Left cardiac atrium (tissue), 4 donors: ENCODE data around the gene FXYD6. TPM values are rescaled to one million over a fixed set of nuclear protein-coding genes. Genes with fewer than 3 reads are reported as not detected.

ENCODE experiments used
- ATAC-seq, 2 donors: fragments of 200-7000 bp; cut with Tn5 transposase; one replicate each; pipeline ENCODE4 v1.9.1; 2020; ENCODE audit warnings: mild to moderate bottlenecking in 2 of 2, moderate library complexity in 2 of 2
- DNase-seq: peaks from one replicate; pipeline ENCODE4 v3.0.0-alpha.2; 2020
- intact Hi-C, 2 donors: fragments of 100-400 bp; cut with DNase I; formaldehyde crosslinking; loops; one replicate each; pipeline versions ENCODE4 v1.14.1 to v1.15.1; 2022 to 2023
- total RNA-seq, 2 donors: library from RNA; stranded (reverse); fragmentation: NEBNext Ultra II Directional; extraction: Animal tissue kit (Norgen Biotek cat#: 25700); gene quantifications; one replicate each; pipeline ENCODE4 v1.2.1, GENCODE V29; 2021
- donor health status: DM: no; HTN: yes; CAD: no.
- donor health status: DM: no; HTN: yes; CAD: no; lungs with severe emphysema.
- donor health status: DM: yes; HTN: yes; CAD: no.
- donor health status: Dilated cardiomyopathy.

Gene FXYD6
- total RNA-seq, 2 donors from 2014 or later: 31.2 to 37.6 TPM

DNA sequence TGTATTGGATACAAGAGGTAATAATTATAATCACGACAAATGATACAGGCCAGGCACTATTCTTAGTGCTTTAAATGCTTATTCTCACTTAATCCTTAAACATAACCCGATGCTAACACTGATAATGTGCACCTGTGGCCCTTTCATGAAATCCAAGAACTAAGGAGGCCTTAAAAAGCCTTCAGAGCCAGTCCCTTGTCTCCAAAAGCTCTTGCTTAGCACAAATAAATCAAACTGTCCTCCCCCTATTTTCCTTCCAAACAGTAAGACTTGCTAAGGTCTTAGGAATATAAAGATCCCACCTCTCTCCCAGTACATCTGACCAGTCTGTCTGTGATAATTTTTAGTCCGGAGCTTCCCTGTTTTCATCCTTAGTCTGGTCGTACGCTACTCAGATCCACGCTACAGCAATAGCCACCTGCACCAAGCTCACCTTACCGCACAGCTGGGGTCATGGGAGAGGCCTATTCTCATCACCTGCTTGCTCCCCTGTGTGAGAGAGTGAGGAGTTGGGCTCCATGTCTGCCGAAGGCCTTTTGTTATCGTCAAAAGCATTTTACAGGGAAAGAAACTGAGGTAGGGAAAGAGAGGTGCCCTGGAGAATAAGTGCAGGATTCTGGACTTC, 16.9 kb downstream of the FXYD6 start:
- no peak for ATAC-seq

DNA sequence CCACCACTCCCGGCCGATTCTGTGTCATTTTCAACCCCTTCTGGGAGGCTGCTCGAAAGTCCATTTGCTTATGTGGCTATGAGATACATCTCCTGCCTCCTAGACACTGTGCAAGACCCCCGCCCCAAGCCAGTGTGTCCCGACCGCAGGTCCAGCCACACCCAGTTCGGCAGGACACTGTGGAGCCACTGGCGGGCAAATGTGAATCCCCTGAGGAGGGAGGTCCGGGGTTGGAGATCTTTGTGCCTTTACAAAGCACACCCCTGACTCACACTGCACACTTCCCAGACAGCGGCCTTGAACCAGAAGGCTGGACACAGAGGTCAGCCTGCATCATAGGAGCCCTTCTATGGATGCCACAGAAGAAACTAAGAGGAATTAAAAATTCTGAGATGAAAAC, 17.4 kb downstream of the FXYD6 start:
- ATAC-seq (no peak), DNase-seq (no peak)
- intact Hi-C loops: no loop called here

More for the DNA sequence above, 16.9 kb downstream of the FXYD6 start:
- no peak for DNase-seq
- intact Hi-C loops: no loop called here

DNA sequence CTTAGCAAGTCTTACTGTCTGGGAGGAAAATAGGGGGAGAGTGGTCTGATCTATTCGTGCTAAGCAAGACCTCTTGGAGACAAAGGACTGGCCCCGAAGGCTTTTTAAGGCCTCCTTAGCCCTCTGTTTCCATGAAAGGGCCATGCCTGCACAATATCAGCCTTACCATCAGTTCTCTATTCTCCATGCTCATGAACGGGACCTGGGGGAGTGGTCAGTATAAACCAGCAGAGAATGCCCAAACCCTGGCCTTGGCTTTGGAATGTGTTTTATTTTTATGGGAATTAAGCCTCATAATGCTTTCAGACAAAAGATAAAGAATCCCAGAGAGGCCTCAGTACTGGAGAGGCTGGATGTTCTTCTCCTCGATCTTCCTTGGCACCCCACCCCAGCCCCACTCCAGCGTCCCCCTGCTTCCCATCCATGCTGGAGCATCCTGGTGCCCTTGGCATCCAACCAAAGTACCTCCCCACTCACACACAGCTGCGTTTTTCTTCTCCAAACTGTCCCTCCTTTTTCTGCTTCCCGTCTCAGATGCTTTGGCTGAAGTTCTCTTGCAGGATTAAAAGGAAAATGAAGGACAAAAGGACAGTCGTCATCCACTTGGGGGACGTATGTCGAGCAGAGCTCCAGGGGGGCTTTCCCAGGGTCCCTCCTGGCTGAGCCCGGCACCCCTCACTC, 18.6 kb downstream of the FXYD6 start:
- ATAC-seq: no peak
- DNase-seq: no peak
- intact Hi-C loops: no loop called here

DNA sequence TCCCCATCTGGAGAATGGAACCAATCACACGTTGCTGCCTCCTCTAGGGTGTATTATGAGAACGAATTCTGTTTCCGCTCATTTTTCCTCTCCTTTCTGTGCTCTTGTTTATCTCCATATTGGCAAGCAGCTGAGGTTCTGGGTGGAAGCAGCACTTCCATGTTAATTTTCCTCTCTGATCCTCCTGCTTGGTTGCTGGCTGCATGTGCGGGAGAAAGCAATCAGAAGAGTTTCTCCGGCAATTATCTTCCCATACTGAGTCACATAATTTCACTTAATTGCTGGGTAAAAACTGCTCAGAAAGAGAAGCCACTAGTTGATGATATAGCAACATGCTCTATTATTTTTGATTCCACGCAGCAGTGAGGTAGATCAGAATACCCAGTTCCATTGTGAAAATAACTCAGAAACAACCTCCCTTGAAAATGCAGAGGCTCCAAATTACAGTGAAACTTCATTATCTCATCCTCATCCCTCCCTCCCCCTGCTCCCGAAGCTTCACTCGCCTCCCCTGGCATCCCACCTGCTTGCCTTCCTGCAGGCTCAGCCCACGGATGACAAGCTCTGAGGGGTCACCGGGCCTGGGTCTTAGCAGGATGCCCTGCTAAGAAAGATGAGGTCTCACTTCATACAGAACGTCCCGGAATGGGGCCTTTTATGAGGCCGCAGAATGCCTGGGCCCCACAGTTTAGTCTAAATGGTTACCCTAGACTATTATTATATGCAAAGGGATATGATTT, 20.4 kb downstream of the FXYD6 start:
- ATAC-seq (no peak), DNase-seq (no peak)
- intact Hi-C loops: no loop called here

DNA sequence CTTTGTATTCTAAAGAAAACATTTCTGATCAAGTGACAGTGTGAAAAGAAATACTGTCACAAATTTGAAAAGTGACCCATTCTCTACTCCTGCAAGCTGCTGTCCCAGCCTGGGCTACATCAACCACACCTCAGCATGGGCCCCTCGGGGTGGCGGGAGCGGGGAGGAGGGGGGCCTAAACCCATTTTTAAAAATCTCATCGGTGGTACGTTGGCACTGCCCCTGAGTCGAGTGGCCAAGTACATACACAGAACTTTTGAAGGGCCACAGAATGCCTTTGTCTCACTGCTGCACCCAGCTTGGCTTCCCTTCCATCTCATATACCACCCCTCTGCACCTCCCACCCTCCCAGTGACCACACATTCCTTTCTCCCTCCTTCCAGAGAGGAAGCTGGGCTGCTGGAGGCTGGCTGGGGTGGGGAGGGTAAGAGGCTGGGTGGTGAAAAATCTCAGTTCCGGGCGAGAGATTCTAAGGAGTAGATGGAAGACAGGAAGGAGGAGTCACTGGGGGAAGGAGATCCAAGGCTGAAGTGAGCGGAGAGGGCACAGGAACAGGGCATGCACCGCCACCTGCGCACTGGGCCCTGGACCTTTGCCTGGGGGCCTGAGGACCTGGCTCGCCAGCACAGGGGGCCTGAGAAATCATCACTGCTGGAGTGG, 21.1 kb downstream of the FXYD6 start:
- intact Hi-C loops: no loop called here
- ATAC-seq (no peak), DNase-seq (no peak)

DNA sequence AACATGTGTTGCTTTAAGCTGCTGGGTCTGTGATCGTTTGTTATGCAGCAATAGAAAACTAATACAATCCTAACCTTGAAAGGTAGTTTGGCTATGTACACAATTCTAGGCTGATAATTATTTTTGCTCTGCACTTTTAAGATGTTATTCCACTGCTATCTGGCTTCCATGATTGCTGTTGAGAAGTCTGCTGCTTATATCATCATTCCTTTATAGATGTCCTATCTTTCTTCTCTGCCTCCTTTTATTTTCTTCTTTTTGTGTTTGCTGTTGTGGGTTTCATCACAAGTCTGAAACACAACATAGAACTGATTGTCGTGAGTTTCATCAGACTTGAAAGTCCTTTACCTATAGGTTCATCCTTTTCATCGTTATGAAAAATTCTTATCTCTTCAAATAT, 24.1 kb downstream of the FXYD6 start:
- intact Hi-C loops: no loop called here

DNA sequence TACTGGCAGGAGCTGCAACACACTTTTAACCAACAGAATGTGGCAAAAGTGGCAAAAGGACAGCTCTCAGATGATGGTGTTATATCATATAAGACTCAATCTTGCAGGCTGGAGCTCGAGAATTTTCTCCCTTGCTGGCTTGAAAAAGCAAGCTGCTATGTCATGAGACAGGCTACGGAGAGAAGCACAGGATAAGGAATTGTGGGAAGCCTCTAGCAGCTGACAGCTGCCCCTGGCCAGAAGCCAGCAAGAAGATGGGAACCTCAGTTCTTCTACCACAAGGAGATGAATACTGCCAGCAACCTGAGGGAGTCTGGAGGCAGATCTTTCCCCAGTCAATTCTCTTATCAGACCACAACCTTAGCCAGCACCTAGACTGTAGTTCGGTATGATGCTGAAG, 24.6 kb downstream of the FXYD6 start:
- DNase-seq: peak; percentile 20
- intact Hi-C loops: no loop called here
- ATAC-seq: peak in 1 of 2 donors; percentile 61

More for the DNA sequence above, 24.1 kb downstream of the FXYD6 start:
- no peak for DNase-seq
- no peak for ATAC-seq

DNA sequence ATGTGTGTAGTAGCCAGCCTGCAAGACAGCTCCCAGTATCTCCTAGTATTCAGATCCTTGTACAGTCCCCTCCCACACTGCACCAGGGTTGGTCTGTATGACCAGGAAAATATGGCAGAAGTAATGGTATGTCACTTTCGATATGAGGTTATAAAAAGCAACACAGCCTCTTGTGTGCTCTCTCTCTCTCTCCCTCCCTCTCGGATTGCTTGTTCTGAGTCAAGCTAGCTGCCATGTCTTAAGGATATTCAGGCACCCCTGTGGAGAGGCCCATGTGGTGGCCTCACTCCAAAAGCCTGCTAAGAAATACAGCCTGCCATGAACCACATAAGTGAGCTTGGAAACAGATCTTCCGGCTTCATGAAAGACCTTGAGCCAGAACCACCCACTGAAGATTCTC, 25.4 kb downstream of the FXYD6 start:
- intact Hi-C loops: no loop called here
- peak; percentile 41 to 53 for ATAC-seq
- DNase-seq: no peak

DNA sequence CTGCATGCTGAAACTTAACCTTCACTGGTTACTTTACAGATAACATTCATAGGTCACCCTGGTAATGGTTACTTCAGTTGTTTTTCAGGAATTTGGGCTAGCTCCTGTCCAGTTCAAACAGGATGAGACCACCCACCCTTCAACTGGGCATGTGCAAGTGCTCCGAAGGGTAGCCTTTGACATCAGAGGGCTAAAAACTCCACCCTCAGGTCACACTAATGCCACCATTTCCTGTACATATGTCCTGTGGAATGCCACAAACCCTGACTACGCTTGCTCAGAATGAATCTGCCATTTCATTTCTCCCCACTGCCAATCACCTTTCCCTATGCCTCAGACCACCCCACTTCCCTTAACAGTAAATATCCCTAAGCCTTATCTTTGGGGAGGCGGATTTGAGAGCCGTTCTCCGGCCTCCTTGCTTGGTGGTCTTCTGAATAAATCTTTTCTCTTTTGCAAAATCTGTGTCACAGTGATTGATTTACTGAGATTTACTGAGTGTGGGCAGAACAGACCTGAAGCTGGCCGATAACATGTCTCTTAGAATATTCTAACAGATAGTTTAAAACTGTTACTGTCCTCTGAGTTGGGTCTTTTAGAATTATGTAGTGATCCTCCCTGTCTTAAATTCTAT, 26.6 kb downstream of the FXYD6 start:
- intact Hi-C loops: loop anchor here in 1 of 2 donors (10.0 kb wide), 1 partner anchor 205 kb away; no protein-coding TSS in a partner anchor
- DNase-seq: no peak
- ATAC-seq: no peak

DNA sequence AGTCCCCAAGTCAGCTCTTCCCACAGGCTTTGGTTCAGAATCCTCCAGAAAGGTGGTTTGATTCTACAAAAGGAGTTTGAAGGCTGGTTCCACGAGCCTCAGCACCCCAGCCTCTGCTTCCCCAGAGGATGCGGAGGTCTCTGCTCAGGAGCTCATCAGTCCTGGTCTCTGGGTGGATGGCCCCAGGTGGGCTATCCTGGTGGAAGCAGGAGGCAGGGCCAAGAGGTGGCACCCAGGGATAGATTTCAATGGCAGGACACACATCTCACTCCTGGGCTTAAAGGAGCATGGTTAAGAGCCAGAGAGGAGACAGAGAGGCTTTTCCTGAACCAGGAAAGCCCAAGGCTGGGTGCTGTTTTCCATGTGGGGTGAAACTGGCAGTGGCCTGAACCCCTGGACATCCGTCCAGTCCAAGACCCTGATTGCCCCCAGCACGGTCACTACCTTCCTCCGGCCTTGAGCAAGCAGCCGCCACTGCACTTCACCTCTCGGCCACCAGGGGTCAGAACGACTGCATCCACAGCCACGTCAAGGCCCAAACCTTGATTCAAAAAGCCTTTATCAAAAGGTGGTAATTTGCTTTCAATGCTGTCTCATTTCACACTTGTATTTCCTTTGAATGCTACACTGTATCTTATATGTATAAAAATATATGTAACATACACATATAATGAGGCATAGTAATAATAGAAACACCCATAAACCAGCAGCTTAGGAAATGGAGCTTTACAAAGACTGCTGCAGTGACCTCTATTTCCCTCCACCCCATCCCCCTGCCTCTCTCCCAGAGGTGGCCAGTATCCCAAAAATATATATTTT, 32.6 kb downstream of the FXYD6 start:
- ATAC-seq: peak; percentile 66 to 71
- peak; percentile 82 for DNase-seq
- intact Hi-C loops: loop anchor here (1.0 to 10.0 kb wide), 5 partner anchors 63 to 211 kb away; no protein-coding TSS in a partner anchor

DNA sequence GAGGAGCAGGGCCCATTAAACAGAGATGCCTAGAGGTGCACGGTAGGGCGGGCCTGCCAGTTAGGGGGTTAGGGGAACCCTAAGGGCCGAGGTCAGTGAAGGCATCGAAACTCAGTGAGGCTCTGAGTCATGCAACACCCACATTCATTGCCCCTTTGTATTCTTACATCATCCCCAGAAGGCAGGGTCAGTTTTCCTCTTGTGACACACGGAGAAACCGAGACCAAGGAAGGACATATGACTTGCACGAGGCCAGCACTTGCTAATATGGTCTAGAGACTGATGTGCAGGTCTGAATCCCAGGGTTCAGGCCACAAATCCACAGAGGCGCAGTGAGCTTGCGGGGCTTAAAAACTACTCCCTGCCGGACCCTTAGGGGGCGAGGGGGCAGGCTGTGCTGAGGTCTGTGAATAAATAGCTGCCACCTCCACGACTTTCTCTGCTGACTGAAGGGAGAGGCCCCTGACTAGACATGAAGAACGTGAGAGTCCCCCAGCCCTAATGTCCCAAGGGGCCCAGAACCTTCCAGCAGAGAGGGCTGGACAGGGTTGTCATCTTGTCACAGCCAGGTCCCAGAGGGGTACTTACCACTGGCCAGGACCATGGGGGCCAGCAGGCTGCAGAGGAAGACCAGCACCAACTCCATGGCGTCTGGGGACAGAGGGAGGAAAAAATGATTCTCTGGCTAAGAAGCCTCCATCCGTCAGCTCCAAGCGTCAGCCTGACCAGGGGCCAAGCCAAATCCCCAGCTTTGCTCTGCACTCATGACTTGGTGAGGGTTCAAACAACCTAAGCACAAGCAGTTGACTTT, 34.1 kb downstream of the FXYD6 start:
- intact Hi-C loops: loop anchor here (2.0 to 10.0 kb wide), 4 partner anchors 65 to 212 kb away; no protein-coding TSS in a partner anchor
- ATAC-seq: peak; percentile 29 to 48
- DNase-seq: peak; percentile 29

DNA sequence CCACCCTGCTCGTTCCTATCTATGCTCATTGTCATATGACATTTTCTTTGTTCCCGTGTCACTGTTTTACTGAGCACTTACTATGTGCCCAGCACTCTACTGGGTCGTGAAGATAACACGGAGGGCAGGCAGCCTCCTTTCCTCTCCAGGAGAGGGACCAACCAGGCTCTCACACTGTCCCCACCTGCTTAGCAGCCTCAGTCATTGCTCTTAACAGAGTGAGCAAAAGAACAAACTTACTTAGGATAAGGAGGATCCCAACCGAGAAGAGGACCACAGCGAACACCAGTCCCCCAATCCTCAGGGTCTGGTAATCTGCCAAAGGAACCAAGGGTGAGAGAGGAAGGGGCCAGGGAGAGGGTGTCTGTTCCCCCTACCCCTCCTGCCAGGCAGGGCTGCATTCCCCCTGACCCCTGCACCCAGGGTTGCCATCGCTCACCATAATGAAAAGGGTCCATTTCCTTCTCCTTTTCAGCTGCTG, 34.9 kb downstream of the FXYD6 start:
- DNase-seq: peak; percentile 10
- intact Hi-C loops: loop anchor here (2.0 to 10.0 kb wide), 4 partner anchors 66 to 213 kb away; no protein-coding TSS in a partner anchor
- peak in 1 of 2 donors; percentile 12 for ATAC-seq

DNA sequence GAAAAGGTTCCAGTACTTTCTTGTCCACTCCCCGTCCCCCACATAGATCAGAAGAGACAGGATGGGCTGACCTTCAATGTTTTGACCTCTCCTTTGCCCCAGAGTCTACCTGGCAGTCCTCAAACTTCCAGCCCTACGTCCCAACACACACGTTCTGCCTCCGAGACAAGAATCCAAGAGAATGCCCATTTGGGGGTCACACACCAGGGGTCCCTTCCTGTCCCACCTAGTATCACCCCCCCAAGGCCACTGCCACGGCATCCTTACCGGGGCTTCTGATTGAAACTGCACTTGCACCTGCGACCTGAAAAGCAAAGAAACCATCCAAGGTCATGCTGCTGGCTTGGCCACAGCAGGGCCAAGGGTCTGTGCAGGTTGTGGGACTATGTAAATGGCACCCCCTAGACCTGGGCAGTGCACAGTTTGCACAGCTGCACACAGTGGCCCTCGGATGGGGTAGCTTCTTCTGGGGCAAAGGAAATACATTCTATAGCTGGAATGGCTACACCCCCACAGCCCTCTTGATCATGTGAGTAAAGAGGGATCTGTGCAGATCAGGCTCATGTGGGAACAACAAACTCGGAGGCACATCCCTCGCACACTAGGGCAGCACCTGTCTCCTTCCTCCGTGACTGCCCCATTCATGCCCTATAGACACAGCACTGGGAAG, 35.4 kb downstream of the FXYD6 start:
- ATAC-seq (no peak), DNase-seq (no peak)
- intact Hi-C loops: loop anchor here (5.0 to 10.0 kb wide), 3 partner anchors 66 to 214 kb away; no protein-coding TSS in a partner anchor

DNA sequence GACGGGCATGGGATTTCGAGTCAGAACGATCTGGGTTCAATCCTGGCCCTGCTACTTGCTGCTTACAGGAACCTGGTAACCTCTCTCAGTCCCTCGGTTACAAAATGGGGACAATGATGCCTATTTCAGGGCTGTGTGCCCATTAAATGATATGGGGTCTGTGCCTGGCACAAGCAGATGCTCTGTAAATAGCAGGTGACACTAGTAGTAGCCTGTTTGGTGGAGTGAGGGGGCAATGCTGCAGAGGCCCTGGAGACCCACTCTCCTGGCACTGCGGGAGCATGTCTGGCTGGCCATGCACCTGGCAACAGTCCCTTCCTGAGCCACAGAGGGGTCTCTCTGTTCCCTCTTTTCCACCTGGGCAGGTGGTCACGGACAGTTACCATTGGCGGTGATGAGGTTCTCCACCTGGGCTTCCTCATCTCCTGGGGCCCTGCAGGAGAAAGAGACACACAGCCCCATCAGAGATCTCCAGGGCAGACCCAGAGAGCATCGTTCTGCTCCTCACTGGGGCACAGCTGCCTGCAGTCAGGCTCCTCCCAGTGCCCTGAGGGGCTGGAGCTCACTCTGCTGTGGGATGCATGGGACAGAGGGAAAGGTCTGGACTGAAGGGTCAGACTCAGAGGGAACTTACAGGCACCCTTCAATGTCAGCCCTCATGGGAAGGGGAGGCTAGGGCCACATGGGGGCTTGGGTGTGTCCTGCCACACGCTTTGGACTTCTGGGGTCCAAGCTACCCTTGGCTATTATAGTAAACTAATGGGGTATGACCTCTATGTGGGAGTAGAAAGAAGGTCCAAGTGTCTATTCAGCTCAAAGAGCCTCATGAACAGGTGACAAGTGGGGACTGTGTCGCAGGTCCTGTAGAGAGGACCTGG, 36.3 kb downstream of the FXYD6 start:
- DNase-seq: peak; percentile 10
- ATAC-seq: no peak
- intact Hi-C loops: loop anchor here (5.0 to 10.0 kb wide), 3 partner anchors 67 to 215 kb away; no protein-coding TSS in a partner anchor

DNA sequence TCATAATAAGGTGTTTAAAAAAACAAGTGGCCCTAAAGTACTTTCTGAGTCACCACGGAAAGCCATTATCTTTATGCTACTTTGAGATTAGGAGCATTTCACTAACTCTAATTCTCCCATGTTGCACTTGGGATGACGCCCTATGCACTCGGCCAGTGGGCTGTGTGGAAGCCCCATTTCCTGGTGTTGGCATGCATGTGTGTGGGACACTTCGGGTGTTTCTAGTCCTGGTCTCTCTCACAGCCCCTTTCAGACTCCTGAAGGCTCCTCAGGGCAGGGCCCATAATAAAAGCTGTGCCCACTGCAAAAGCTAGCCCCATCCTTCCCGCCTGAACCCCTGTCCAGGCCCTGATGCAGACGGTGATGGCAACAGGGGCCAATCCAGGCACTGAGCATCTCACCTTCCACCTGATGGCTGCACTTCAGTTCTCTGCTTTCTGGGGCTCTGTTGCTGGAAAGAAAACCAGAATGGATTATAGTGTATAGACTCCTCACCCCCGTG, 37.0 kb downstream of the FXYD6 start:
- intact Hi-C loops: no loop called here
- no peak for ATAC-seq
- DNase-seq: peak; percentile 12
